Fibroblast of lung (primary cell): ENCODE results near the gene SCOC. TPM values are rescaled to one million over a fixed set of nuclear protein-coding genes. Genes with fewer than 3 reads are reported as not detected.

Experiments
- DNase-seq, 2 donors: peaks; one replicate each; pipeline versions ENCODE4 v3.0.0 to v3.0.0-alpha.2; 2010; ENCODE audit warnings: low read depth in 2 of 2
- H2AFZ ChIP-seq: 2 replicates; pipeline ENCODE4 v1.5.1; 2012; ENCODE audit warnings: low read length, control low read depth, inconsistent platforms
- H3K27ac ChIP-seq: 2 replicates; pipeline ENCODE4 v1.5.1; 2011; ENCODE audit warnings: low read length, control low read depth; ENCODE audit not compliant: insufficient read depth
- H3K27me3 ChIP-seq: 2 replicates; pipeline ENCODE4 v1.5.1; 2011; ENCODE audit warnings: mild to moderate bottlenecking, low read length; ENCODE audit not compliant: control insufficient read depth, insufficient read depth
- H3K36me3 ChIP-seq: 2 replicates; pipeline ENCODE4 v1.5.1; 2011; ENCODE audit warnings: low read length; ENCODE audit not compliant: control insufficient read depth, insufficient read depth
- H3K4me1 ChIP-seq: 2 replicates; pipeline ENCODE4 v1.5.1; 2011; ENCODE audit warnings: low read length; ENCODE audit not compliant: control insufficient read depth, insufficient read depth; ENCODE audit errors: extremely low read depth
- H3K4me2 ChIP-seq: 2 replicates; pipeline ENCODE4 v1.5.1; 2011; ENCODE audit warnings: low read length, control low read depth; ENCODE audit not compliant: insufficient read depth; ENCODE audit errors: extremely low read depth
- H3K4me3 ChIP-seq, 4 experiments: fragments of 200-600 bp in 1 of 4; sonication (generic) in 1 of 4; replicated peaks in 1 of 4; 2 replicates each; pipeline ENCODE4 v1.5.1; 2011 to 2016; ENCODE audit warnings: low read length in 4 of 4, low read depth in 3 of 4, mild to moderate bottlenecking in 3 of 4, control low read depth in 2 of 4, inconsistent platforms in 1 of 4, mixed read lengths in 1 of 4; ENCODE audit not compliant: insufficient read depth in 1 of 4; ENCODE audit errors: control extremely low read depth in 1 of 4
- H3K79me2 ChIP-seq: 2 replicates; pipeline ENCODE4 v1.5.1; 2012; ENCODE audit warnings: mild to moderate bottlenecking, low read length, inconsistent platforms; ENCODE audit not compliant: control insufficient read depth, insufficient read depth
- H3K9ac ChIP-seq: 2 replicates; pipeline ENCODE4 v1.5.1; 2011; ENCODE audit warnings: mild to moderate bottlenecking, low read length, control low read depth; ENCODE audit not compliant: insufficient read depth
- H3K9me3 ChIP-seq: 2 replicates; pipeline ENCODE4 v1.5.1; 2012; ENCODE audit warnings: low read depth, low read length; ENCODE audit not compliant: control insufficient read depth, insufficient read depth
- H4K20me1 ChIP-seq: 2 replicates; pipeline ENCODE4 v1.5.1; 2011; ENCODE audit warnings: low read length; ENCODE audit not compliant: control insufficient read depth, insufficient read depth; ENCODE audit errors: extremely low read depth
- CTCF ChIP-seq, 2 donors: IDR thresholded peaks in 1 of 2; conservative IDR thresholded peaks in 1 of 2; 1 replicate in 1 of 2; 2 replicates in 1 of 2; pipeline ENCODE4 v1.5.1; 2011 to 2012; ENCODE audit warnings: low read length in 2 of 2, control low read depth in 1 of 2, inconsistent platforms in 1 of 2, low read depth in 1 of 2, mild to moderate bottlenecking in 1 of 2
- EZH2 ChIP-seq: IDR thresholded peaks from 2 replicates; pipeline ENCODE4 v1.5.1; 2012; ENCODE audit warnings: low read length, control low read depth, mild to moderate bottlenecking; ENCODE audit errors: missing control alignments
- polyA plus RNA-seq, 2 donors: library from polyadenylated mRNA; depleted of rRNA in 1 of 2; stranded (reverse) in 1 of 2; unstranded in 1 of 2; fragments of >200 nt; gene quantifications; 2 replicates each; pipeline ENCODE4 v1.2.1, GENCODE V29; 2011 to 2012; ENCODE audit warnings: missing spikeins in 1 of 2
- total RNA-seq: library from RNA; depleted of rRNA; stranded (reverse); fragments of >200 nt; gene quantifications from 2 replicates; pipeline ENCODE4 v1.2.1, GENCODE V29; 2014

The SCOC gene
- total and polyA plus RNA-seq, 2 donors (not counting 1 experiment from before 2014, with no cell fraction given), result 40.1 to 72.3 TPM

- Histone ChIP-seq H3K27ac (no peak overlapping the region), H3K4me2 (no peak overlapping the region), H4K20me1 (no peaks in the 10 kb centered on the region), H3K9ac (no peak overlapping the region), H3K4me3 (no peak overlapping the region), H3K36me3 (no peaks in the 10 kb centered on the region), H2AFZ (no peak overlapping the region), H3K4me1 (no peaks in the 10 kb centered on the region), H3K9me3 (no peaks in the 10 kb centered on the region), H3K27me3 (peaks cover 2% of the 10 kb centered on the region), H3K79me2 (no peaks in the 10 kb centered on the region)
- DNase-seq, result peak in 1 of 2 donors; percentile 42
- TF ChIP-seq CTCF (conservative IDR thresholded peaks at IDR 0.05 in 1 of 2, IDR thresholded peaks at IDR 0.05 in 1 of 2; ENCODE audit: low read depth in 1 of 2, low read length in 2 of 2) (no peak), EZH2 (no peak)
Measured at GRCh38 chr4:140344621-140345020, 28.8 kb upstream of the SCOC start.

- DNase-seq, result no peak
- H3K4me3 ChIP-seq, result no peak overlapping the region
- H3K9me3 ChIP-seq, result no peaks in the 10 kb centered on the region
- no peaks in the 10 kb centered on the region for H4K20me1 ChIP-seq
- H3K79me2 ChIP-seq, result no peaks in the 10 kb centered on the region
- no peak overlapping the region for H3K27ac ChIP-seq
- no peaks in the 10 kb centered on the region for H3K36me3 ChIP-seq
- H3K4me2 ChIP-seq, result no peak overlapping the region
- no peak overlapping the region for H3K9ac ChIP-seq
- peaks cover 7% of the 10 kb centered on the region for H3K27me3 ChIP-seq
- no peak overlapping the region for H2AFZ ChIP-seq
- no peak for TF ChIP-seq EZH2
- H3K4me1 ChIP-seq, result no peaks in the 10 kb centered on the region
Measured at GRCh38 chr4:140346136-140346535, 27.3 kb upstream of the SCOC start.

GRCh38 chr4:140349816-140350215, 23.6 kb upstream of the SCOC start:
- H4K20me1 ChIP-seq, result no peaks in the 10 kb centered on the region
- H2AFZ ChIP-seq, result no peak overlapping the region
- no peak for DNase-seq
- peaks cover 4% of the 10 kb centered on the region for H3K27me3 ChIP-seq
- no peak overlapping the region for H3K4me2 ChIP-seq
- no peaks in the 10 kb centered on the region for H3K36me3 ChIP-seq
- TF ChIP-seq CTCF (conservative IDR thresholded peaks at IDR 0.05 in 1 of 2, IDR thresholded peaks at IDR 0.05 in 1 of 2; ENCODE audit: low read depth in 1 of 2, low read length in 2 of 2) (no peak), EZH2 (no peak)
- no peak overlapping the region for H3K9ac ChIP-seq
- no peak overlapping the region for H3K4me3 ChIP-seq
- no peaks in the 10 kb centered on the region for H3K79me2 ChIP-seq
- no peaks in the 10 kb centered on the region for H3K9me3 ChIP-seq
- no peak overlapping the region for H3K27ac ChIP-seq
- H3K4me1 ChIP-seq, result no peaks in the 10 kb centered on the region
